AG20443 (cell line): ENCODE measurements around the gene FOXC2.

Experiments used
- DNase-seq: peaks from one replicate; pipeline ENCODE4 v3.0.0; 2012; ENCODE audit warnings: low spot score, mixed read lengths

FOXC2 gene

DNA sequence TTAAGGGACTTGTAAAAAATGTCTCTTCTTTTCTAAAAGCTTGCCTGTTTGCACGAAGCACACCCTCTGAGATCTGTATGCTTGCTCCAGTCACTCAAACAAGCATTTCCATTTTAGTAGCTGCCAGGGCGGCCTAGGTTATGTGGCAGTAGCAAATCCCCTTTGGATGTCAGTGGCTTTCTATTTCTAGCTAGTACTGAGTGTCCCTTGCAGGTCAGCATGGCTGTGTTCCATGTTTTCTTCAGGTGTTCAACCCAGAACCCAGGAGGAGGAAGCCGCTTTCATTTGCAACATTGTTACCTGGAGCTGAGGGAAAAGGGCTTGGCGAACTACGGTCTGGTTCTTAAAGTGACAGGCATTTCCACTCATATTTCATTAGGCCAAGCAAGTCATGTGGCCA, 48.1 kb downstream of the FOXC2 start:
- no peak for DNase-seq

DNA sequence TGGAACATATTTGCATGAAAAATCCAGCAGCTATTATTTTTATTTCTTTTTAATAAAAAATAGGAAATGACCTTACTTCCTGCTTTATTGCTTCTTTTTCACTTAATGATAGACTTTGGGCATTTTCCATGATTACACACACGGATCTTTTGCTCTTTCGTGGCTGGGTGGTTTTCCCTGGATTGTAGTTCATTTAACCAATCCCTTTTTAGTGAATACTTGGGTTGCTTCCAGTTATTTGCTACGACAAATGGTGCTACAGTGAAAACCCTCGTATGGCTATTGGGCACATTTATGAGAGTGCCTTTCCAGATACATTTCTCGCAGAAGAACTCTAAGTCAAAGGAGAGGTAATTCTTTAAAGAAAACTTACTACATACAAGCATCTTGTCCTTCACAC, 50.3 kb downstream of the FOXC2 start:
- DNase-seq: no peak

- DNase-seq: peak; percentile 68
These were observed 52.0 kb downstream of the FOXC2 start for GRCh38 chr16:86618431-86619238.
